Activated T-cell treated with anti-CD3 and anti-CD28 coated beads for 48 hours (primary cell): ENCODE results near the gene LTBP1.
"Not testable (repeated sequence)": the region's sequence is repeated elsewhere in the genome, so short reads cannot be mapped to it uniquely, and the experiment has no call there.

Experiments used
- DNase-seq: peaks from one replicate; pipeline ENCODE4 v3.0.0-alpha.2; 2020; ENCODE audit warnings: low read depth

LTBP1 gene

DNA sequence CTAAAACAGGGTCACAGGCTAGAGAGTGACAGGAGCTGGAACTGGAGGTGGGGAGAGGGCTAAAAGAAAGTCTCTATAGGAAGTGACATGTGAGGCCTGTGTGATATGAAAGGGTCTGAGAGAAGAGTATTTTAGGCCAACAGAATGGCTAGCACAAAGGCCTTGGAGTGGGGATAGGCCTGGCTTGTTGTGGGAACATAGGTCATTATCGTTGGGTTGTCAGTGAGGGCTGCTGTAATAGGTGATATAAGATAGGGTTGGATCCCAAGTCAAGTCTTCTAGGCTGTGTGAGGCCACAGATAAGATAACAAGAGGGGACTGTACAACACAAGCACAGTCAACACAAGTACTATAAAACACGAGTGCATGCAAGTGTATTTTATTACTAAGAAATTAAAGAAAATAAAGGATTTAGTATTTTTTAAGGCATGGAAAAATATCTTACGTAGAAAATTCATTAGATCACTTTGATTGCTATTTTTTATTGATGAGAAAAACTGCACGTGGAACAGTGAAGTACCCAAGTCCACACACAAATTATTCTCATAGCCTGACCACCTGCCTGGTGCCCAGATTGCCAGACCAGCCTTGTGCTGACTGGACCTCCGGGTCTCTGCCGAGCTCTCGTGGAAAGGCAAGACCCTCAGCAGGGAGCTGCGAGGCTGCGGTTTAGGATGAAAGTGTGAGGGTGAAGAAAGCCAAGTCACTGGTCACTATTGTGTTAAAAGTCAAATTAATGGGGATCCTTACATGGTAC lies 14.1 kb downstream of the LTBP1 start:
- DNase-seq = no peak

DNA sequence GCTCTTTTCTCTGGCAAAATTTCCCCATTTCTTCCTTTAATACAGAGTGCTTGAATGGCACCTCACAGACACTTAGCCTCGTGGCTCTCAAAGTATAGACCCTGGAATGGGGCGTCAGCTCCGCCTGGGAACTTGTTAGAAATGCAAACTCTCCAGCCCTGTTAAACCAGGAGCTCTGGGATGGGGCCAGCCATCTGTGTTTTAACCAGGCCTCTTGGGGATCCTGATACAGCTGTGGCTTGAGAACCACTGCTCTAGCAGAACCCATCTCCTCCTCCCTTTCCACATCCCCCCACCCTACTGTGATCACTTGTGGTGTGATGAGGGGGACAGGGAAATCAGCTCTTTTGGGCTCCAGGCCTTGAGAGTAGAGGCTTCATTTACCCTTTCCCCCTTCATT lies 15.9 kb downstream of the LTBP1 start:
- no peak for DNase-seq

DNA sequence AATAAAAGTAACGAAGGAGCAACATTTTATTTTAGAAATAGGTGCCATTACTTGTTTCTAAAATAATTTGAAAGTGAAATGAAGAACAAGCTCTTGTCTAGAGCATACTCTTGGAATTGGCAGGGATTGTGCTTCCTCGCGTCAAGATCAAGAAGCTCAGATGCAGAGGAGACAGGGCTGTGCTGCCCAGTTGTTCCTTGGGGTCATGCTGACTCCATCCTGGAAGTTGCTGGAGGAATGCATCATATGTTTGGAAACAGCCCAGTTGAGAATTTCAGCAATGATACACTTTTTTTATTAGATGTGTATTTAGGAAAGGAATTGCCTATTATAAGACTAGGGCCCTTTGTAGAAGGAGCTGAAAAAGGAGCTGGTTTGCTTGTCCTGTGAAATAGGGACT lies 17.2 kb downstream of the LTBP1 start:
- DNase-seq = no peak

DNA sequence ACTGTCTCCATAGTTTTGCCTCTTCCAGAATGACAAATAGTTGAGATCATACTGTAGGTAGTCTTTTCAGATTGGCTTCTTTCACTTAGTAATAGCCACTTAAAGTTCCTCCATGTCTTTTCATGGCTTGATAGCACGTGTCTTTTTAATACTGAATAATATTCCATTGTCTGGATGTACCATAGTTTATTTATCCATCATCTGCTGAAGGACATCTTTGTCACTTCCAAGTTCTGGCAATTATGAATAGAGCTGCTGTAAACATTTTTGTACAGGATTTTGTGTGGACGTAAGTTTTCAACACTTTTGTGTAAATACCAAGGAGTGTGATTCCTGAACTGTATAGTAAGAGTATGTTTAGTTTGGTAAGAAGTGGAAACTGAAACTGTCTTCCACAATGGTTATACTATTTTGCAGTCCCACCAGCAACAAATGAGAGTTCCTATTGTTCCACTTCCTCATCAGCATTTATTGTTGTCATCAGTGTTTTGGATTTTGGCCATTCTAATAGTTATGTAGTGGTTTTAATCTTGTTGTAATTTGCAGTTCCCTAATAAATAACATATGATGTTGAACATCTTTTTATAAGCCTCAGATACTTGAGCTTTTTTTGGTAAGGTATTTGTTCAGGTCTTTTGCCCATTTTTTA lies 18.9 kb downstream of the LTBP1 start:
- no peak for DNase-seq

DNA sequence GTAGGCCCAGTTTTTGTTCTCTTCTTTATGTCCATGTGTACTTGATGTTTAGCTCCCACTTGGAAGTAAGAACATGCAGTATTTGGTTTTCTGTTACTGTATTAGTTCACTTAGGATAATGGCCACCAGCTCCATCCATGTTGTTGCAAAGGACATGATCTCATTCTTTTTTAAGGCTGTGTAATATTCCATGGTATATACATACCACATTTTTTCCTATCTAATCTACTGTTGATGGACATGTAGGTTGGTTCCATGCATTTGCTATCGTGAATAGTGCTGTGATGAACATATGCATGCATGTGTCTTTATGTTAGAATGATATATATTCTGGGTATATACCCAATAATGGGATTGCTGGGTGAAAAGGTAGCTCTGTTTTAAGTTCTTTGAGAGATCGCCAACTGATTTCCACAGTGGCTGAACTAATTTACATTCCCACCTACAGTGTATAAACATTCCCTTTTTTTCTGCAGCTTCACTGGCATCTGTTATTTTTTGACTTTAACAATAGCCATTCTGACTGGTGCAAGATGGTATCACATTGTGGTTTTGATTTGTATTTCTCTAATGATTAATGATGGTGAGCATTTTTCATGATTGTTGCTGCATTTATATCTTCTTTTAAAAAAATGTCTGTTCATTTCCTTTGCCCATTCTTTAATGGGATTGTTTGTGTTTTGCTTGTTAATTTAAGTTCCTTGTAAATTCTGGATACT lies 22.9 kb downstream of the LTBP1 start:
- DNase-seq = no peak

DNA sequence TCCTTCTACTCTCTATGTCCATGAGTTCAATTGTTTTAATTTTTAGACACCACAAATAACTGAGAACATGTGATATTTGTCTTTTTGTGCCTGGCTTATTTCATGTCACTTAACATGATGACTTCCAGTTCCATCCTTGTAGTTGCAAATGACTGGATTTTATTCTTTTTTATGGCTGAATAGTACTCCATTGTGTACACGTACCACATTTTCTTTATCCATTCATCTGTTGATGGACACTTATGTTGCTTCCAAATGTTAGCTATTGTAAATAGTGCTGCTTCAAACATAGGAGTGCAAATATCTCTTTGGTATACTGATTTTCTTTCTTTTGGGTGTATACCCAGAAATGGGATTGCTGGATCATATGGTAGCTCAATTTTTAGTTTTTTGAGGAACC lies 27.0 kb downstream of the LTBP1 start:
- not testable (repeated sequence) for DNase-seq

DNA sequence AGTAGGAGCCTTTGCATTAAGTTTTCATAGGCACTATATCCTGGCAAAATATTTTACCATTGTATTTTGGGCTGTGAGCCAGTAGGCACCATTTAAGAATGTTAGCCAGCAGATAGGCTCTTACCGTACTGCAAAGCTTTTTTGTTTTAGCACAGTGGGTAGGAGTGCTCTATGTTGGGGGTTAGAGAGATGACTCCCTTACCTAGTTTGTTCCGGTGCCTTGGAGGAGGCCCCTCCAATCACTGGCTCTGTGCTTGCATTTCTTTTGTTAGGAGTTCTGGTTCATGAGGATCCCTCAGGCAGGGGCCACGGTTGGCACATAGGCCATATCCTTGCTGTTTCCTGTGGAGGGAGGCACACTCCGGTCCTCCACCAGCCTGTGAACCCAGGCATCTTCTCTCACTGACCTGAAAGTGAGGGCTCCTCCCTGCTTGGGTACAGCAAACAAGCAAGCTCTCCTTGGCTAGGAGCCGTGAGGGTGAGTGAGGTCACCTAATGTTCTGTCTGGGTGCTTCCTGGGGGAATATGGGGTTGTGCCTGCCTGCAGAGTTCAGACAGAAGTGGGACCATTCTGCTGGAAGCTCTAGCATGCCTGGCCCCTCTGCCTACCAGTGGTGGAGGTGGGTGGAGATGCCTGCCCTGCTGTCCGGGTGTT lies 29.8 kb downstream of the LTBP1 start:
- DNase-seq = no peak

DNA sequence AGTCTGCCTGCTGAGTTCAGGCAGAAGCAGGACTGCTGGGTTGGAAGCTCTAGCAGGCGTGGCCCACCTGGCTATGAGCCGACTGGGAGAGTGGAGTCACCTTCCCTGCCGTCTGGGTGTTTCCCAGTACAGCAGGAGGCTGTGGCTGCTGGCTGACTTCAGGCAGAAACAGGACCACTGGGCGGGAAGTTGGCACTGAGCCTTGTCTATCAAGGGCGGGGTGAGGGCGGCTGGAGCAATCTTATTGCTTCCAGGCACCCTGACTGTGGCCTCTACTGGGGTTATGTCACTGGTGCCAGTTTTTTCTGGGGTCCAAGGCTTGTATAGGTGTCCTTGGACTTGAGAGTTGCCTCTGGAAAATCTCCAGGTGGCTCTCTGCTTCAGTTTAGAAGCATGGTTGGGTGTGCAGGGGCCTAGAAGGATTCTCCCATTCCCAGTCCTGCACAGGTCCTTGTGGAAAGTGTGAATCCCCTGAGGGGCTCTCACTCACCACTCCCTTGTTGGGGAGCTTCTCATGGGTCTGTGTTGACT lies 30.5 kb downstream of the LTBP1 start:
- DNase-seq = no peak

DNA sequence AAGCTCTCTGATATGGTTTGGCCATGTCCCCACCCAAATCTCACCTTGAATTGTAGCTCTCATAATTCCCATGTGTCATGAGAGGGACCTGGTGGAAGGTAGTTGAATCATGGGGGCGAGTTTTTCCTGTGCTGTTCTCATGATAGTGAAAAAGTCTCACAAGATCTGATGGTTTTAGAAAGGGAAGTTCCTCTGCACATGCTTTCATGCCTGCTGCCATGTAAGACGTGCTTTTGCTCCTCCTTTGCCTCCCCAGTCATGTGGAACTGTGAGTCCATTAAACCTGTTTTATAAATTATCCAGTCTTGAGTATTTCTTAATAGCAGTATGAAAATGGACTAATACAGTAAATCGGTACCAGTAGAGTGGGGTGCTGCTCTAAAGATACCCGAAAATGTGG lies 34.9 kb downstream of the LTBP1 start:
- DNase-seq = no peak

DNA sequence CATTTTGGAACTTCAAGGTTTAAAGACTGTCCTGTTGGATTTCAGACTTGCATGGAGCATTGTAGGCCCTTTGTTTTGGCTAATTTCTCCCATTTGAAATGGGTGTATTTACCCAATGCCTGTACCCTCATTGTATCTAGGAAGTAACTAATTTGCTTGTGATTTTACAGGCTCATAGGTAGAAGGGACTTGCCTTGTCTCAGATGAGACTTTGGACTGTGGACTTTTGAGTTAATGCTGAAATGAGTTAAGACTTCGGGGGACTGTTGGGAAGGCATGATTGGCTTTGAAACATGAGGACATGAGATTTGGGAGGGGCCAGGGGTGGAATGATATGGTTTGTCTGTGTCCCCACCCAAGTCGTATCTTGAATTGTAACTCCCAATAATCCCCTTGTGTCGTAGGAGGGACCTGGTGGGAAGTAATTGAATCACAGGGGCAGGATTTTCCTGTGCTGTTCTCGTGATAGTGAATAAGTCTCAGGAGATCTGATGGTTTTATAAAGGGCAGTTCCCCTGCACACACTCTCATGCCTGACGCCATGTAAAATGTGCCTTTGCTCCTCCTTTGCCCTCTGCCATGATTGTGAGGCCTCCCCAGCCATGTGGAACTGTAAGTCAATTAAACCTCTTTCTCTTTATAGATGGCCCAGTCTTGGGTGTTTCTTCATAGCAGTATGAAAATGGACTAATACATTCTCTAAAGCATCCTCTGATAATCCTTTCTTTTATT lies 36.6 kb downstream of the LTBP1 start:
- DNase-seq = not testable (repeated sequence)

DNA sequence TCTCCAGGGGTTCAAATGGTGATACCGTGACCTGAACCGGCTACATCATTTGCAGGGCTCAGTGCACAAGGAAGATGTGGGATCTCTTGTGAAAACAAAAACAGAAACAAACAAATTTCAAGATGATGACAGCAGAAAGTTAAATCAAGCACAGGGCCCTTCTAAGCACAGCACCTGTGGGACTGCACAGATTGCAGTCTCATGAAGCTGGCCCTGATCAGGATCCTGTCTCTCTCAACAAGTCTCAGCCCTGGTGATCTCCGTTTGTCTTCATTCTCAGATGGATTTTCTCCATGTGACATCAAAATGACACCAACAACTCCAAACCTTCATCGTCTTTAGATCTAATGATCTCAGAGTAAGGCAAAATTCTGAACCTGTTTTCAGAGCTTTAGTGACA lies 39.7 kb downstream of the LTBP1 start:
- DNase-seq = no peak

DNA sequence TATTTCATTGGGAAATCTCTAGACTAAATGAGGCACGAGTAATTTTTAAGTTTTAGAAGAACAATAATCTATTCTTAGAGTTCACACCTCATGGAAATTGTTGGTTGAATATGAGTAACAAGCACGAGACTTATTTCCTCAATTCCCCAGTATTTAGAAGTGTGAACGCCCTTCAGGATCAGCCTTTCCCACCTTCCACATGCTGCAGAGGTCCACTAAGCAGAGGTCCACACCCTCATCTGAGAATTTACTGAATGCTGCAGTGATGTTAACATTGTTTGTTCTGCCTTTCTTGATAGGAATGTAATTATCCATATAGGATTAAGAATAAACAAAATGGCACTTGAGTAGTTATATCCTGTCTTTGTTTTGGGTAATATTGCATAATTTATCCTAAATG lies 41.8 kb downstream of the LTBP1 start:
- DNase-seq = no peak

DNA sequence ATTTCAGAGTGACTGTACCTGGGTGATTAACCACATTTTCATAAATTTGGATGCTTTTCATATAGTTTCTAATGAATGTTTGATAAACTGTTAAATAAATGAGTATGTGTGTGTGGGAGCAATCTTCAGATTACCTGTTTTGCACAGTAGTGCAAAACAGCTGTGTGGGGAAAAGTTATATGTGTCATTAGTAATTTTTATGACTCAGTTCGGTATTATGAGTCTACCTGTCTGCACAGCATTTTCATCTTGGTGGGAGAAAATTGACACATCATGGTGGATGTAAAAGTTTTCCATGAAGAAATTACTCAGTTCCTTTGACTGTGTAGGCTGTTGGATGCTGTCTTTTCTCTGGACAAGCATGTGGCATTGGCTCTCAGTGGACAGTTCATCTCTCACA lies 43.8 kb downstream of the LTBP1 start:
- DNase-seq = no peak

DNA sequence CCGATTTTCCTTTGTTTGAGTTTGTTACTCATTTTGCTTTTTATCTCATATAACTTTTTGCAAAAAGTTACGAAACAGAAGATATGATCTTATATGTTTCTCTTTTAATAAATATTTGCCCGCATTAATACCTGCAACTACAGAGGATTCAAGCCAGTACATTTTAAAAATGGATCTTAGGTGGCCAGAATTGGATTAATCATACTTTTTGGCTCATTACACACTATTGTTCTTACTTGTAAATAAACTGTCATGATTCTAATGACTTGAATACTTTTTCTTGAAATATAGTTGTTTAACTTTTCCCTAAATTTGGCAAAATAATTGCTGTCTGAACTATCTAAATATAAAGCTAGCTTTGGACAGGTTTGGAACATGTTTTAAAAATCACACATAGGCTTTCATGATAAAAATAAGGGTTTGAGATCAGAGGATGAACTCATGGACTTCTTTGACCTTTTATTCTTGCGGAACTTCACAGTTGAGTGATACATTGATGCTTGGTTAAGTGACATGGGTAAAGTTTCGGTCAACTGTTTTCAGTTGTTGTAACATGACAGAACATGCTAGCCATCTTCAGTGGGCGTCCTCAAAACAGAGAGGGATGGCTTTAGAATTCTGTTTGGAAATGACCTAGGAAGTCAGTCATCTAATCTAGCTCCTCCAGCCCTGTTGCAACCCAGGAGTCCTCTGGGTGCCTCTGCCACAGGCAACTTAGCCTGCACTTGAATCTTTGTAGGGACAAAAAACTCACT lies 44.5 kb downstream of the LTBP1 start:
- DNase-seq = no peak

DNA sequence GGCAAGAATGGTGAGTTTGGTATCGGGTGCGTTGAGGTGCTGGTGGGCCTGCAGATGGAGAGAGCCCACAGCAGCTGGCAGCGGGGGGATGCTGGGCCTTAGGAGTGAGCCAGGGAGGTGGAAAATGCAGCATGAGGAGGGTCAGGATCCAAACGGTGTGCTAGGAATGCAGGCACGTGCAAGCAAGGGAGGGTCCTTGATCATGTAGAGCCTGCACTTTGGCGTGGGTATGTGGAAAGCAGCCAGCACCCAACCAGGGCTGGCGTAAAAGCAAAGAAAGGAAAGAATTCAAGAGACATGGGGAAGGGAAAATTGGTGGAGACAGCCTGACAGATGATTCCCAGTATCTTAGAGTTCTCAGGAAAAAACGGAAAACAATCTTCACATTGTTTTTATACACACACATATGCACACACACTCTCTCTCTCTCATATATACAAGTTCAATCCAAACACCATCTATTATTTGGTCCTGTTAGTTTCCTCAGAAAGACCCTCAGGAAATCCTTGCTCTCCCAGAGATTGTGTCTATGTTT lies 46.3 kb downstream of the LTBP1 start:
- DNase-seq = no peak

DNA sequence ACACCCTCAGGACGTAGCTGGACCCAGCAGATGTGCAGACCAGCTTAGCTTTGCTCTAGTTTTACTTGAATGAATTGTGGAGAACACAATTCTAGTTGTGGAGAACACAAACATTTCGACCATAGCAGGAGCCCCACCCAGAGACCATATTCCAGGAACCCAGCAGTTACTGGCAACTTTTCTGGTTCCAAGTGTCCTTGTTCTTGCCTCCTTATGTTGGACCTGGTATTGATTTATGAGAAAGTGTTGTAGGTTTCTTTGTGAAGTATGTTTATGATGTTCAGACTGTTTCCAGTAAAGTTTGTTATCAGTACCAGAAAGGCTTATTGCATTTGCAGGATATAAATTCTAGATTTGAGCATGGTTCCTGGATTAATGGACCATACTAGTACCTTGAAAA lies 51.0 kb downstream of the LTBP1 start:
- DNase-seq = no peak

DNA sequence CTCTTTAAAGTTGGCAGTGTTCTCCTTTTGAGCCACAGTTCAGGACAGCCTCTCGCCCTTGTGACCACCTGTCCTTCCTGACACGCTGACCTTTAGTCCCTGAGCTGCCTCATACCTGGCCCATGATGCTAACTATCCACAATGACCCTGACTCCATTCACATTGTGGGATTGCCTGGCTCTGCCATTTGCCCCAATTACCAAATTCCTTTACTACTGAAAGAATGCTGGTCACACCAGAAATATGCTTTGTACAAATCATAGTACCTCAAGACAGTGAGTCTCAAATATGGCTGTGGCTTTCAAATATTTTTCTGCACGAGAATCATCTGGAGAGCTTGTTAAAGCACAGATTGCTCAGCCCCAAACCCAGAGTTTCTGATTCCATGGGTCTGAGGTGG lies 54.2 kb downstream of the LTBP1 start:
- DNase-seq = no peak

DNA sequence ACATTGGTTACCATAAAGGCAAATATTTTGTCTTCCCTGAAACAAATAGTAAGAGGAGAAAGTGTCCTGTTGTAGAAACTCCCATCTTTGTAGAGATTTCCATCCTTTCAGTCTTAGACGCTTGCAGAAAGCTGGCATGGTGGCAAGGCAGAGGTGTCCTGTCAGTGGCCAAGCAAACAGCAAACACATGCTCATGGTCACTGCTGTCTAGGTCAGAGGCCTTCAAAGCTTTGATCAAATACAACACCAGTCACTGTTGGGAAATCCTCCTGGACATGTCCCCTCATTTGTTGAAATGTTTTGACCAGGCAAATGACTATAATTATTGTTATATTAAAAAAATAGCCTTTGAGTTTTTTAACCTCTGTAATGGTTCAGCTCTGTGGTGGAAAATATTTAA lies 55.1 kb downstream of the LTBP1 start:
- DNase-seq = no peak

DNA sequence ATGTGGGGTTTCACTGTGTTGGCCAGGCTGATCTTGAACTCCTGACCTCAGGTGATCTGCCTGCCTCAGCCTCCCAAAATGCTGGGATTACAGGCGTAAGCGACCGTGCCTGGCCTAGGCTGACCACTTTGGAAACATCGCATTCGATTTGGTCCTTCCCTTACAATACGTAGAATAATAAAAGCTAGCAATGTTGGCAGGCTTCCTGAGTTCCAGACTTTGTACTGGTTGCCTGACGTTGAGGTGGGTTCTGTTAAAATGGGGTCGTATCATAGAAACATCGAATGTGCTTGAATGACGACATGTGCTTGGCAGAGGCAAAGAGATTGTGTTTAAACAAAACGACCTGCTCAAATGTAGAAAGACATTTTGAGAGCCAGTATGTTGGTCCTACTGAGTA lies 56.1 kb downstream of the LTBP1 start:
- DNase-seq = no peak

DNA sequence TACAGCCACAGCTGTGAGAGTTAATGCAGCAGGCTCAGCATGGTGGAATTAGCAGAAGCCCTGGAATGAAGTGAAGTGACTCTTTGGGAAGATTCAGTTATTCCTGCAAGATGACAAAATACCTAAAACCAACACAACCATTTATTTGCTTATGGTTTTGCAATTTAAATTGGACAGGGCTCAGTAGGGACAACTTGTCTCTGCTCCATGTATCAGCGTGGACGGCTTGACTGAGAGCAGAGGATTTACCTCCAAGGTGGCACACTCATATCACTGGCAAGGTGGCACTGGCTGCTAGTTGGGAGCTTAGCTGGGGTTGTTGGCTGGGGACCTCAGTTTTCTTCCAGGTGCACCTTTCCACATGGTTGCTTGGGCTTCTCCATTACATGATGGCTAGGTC lies 58.3 kb downstream of the LTBP1 start:
- DNase-seq = no peak

DNA sequence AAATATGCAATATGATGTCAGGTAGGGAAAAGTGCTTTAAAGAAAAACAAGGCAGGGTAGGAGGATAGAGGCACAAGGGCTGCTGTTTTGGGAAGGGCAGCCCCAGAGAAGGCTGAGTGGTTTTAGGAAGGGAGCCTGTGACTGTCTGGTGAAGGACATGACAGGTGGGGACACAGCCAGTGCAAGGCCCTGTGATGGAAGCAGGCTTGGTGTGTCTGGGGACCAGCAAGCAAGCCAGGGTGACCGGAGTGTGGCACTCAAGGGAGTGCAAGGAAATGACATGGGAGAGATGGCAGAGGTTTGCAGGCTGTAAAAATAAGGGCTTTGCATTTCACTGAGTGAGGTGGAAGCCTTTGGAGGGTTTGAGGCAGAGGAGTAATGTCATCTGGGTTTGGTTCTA lies 62.0 kb downstream of the LTBP1 start:
- DNase-seq = no peak
